HG03457 (cell line): Measurements from ENCODE around the gene COL6A5.
"Not testable (repeated sequence)": the region's sequence is repeated elsewhere in the genome, so short reads cannot be mapped to it uniquely, and the experiment has no call there.

Experiments
- ATAC-seq: cut with Tn5 transposase; IDR thresholded peaks from one replicate; pipeline ENCODE4 v1.9.1; 2021; ENCODE audit warnings: moderate number of reproducible peaks; ENCODE audit not compliant: unreplicated experiment

Gene COL6A5

GRCh38 chr3:130345487-130346079 lies at the start of gene COL6A5:
Gene COL6A5, plus strand, starts transcription at chr3:130345672. Its CDS starts 27,967 bp downstream, at chr3:130373639.
- ATAC-seq: no peak

GRCh38 chr3:130299531-130299930 lies 45.9 kb upstream of the COL6A5 start:
- ATAC-seq: no peak

DNA sequence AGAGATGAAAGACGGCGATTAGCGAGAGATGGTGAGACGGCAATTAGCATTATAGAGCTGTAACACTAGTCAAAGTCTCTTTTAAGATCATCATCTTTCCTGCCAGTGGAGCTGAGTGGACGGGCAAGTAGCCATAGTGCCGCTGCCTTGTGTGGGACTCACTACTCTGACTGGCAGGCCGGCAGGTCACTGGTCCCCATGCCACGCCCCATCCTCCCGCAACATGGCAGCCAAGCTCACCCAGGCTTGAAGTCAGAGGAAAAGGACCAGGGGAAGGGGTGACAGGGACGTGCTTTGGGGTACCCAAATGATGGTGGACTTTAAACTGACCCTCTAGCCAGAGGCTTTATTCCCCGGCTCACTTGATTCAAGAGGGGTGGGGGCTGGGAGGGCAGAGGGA lies 44.6 kb upstream of the COL6A5 start:
- ATAC-seq: no peak

DNA sequence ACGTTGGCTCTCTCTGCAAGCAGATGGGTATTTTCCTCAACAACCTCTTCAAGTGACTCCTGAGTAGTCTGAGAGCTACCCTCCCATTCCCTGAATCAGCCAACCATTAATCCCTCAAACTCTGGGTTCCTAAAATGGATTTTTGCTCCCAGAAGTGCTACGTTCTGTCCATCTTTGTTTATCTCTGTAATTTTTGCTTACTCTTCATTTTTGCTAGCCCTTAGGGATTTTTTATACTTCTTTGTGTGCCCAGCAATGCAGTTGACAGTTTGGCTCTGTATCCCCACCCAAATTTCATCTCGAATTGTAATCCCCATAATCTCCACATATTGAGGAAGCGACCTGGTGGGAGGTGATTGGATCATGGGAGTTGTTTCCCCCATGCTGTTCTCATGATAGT lies 35.4 kb upstream of the COL6A5 start:
- no peak for ATAC-seq

DNA sequence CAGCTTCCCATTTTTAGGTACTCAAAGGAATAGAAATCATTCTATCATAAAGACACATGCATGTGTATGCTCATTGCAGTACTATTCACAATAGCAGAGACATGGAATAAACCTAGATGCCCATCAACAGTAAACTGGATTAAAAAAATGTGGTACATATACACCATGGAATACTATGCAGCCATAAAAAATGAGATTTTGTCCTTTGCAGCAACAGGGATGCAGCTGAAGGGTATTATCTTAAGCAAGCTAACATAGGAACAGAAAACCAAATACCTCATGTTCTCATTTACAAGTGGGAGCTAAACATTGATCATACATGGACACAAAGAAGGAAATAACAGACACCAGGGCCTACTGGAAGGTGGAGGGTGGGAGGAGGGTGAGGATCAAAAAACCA lies 33.1 kb upstream of the COL6A5 start:
- ATAC-seq: no peak

DNA sequence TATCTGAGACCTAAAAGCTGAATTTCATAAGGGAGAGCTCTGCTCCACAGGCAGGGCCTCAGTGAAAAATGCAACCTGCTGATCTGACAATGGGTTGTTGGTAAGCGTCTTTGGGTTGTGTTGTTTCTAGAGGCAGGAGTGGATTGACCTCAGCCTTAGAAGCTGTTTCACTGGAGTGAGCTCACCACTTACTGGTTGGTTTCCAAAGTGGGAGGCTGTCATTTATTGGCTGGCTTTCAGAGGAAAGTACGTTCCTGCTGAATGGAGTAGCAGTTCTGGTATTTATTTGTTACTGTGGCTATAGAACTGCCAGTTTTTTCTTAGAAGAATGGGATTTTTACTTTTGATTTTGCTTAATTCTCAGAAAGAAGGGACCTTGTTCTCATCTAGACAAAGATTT lies 29.3 kb upstream of the COL6A5 start:
- no peak for ATAC-seq

DNA sequence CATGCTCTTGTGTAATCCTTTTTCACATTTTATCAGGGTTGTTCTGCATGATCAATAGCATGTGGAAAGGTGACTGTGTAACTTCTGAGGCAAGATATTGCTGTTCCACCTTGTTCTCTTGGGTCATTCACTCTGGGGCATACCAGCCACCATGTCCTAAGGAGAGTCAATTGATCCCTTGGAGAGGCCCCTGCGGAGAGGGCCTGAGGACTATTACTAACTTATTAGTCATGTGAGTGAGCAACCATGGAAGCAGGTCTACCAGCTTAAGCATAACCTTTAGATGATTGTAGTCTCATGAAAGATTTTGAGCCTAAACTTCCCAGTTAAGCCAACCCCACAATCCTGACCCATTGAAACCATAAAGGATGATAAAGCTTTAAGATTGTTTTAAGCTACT lies 22.0 kb upstream of the COL6A5 start:
- no peak for ATAC-seq

DNA sequence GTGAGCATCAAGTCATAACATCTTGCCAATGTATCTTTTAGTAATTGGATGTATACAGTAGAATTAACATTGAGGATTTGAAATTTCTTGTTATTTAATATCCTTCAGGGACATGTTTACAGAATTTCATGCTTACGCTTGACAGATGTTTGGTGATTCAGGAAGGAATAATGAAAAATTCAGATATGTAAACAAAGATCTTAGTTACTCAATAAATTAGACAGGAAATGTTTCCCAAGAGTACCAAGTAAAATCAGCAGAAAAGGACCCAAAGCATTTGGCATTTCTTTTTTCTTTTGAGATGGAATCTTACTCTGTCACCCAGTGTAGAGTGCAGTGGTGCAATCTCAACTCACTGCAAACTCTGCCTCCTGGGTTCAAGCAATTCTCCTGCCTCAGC lies 4.7 kb upstream of the COL6A5 start:
- ATAC-seq: no peak

DNA sequence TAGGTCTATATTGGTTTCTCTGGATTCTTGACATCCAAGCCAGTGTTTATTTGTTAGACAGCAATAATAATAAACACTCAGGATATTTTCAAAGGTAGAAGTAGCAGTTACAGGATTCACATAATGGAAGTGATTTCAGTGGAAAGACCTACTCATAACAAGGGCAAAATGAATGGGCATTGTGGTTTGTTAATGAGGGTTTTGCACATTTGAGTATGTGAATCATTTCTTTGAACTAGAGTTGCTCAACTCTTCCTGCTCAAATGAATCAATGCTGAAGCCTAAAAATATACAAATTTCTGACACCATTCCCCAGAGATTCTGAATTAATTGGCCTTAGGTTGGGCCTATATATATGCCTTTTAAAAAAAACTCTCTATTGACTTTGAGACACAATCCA lies 4.1 kb upstream of the COL6A5 start:
- ATAC-seq: no peak

DNA sequence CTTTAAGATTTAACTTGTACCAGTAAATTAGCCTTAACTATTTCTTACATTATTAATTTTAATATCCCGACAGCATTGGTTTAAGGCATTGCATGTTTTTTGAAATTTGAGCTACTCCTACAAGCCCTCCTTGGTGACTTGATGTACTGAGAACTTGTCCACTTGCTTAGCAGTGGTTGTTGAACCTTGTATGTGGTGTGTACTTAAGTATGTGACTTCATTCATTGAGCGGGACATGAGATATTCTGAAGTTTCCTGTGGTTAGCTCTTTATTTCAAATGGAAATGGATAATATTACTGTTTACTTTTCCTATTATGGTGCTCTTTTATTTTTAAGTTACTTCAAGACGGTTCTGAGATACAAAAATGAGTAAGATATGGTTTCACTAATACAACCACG lies 3.6 kb upstream of the COL6A5 start:
- ATAC-seq: no peak

DNA sequence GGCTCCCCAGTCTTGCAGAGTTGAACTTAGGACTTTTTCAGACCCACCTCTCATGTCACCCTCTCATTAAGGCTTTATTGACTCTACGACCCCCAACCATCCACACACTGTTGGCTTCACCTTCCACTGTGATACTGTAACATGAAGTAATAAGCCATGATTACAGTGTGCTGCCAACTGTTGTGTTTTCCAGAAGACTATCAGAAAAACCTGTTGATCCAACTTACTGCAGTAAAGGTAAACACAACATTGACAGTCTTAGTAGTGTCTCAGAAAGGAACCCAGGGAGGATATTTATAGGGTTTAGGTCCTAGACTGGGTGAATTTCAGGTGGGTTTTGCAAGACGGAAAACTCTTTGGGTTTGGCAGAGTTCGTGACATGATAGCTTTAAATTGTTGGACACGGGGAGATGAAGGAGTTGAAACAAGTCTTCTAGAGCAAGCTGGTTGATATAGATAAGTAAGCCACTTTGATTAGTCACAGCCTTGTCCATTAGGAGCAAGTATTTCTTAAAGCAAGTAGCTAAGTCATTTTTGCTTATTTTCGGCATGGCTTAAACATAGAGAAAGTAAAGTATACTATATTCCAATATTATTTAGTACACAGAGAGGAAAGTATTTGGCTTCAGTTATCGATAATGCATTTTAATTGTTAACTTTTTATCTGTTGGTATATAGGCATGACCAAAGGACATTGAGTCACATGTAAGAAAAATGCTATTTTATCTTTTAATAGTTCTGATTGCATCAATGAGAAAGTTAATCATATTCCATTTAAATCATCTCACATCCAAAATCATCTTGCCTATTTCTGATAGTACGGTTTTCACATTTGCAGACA lies 2.4 kb upstream of the COL6A5 start:
- no peak for ATAC-seq

DNA sequence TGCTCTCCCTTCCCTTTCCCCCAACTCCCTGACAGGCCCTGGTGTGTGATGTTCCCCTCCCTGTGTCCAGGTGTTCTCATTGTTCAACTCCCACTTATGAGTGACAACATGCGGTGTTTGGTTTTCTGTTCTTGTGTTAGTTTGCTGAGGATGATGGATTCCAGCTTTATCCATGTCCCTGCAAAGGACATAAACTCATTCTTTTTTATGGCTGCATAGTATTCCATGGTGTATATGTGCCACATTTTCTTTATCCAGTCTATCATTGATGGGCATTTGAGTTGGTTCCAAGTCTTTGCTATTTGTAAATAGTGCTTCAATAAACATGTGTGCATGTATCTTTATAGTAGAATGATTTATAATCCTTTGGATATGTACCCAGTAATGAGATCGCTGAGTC lies 2.8 kb downstream of the COL6A5 start:
- not testable (repeated sequence) for ATAC-seq

- no peak for ATAC-seq
These were observed 9.0 kb downstream of the COL6A5 start for GRCh38 chr3:130354430-130354829.

- ATAC-seq: no peak
These were observed 28.6 kb downstream of the COL6A5 start for GRCh38 chr3:130374033-130374432.

DNA sequence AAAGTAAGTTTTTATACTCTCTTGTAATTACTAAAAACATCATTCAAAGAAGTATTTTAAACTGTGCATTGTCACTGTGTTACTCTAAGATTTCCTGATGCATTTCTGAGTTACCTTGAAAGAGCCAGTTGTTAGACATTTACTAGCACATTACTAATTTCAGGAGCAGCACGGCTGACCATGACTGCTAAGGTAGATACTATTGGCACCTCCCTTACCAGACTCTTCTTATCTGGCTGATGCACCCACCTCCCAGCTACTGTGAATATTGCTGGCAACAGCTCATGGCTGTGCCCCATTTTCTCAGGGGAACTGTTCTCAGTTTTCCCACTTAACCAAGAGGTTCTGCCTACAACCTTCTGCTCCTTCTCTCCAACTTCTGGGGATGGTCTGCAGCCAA lies 29.4 kb downstream of the COL6A5 start:
- ATAC-seq: no peak

DNA sequence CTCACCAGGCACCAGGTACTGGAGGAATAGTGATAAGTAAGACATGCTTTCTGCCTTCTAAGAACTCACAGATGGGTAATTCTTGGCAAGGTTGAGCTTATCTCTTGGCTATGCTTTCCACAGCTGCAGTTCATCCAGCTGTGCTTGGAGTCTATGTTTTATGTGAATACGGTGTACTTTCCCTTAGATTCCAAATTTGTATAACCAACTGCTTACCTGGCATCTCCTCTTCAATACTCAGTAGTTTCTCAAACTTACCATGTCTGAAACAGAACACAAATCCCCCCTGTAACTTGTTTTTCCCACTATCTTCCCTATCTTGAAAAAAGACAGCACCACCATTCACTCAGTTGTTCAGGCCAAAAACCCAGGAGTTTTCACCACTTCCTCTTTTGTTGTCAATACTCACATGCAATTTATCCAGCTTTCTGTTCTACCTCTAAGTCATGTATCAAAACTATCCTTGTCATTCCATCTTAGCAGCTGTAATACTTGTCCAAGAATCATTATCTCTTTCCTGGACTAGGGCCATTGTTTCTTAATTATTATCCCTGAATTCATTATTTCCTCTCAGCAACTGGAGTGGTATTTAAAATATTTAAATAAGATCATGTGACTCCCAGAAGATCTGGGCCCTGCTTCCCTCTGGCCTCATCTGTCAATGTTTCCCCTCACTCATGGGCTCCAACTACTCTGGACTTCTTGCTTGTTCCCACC lies 32.6 kb downstream of the COL6A5 start:
- no peak for ATAC-seq

DNA sequence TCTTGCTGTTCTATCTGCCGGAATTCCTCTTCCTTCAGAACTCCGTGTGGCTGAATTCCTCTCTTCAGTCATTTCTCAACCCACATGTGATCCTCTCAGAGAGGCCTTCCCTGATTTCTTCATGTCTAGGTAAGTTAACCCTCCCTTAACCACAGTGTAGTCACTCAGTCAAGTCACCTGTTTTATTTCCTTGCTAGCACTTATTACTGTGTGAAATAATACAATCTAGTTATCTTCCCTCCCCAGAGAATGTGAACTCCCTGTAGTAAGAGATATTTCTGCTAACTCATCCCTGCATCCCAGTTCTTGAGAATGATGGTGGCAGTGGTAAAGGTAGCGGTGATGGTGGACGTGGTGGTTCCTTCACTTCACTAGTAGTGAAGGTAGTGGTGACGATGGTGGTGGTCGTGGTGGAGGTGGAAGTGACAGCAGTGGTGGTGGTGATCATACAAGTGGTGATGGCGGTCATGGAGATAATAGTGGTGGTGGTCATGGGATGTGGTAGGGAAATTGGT lies 33.3 kb downstream of the COL6A5 start:
- ATAC-seq: no peak

GRCh38 chr3:130379274-130379673 lies 33.8 kb downstream of the COL6A5 start:
- no peak for ATAC-seq

- ATAC-seq: no peak
These were observed 34.9 kb downstream of the COL6A5 start for GRCh38 chr3:130380398-130380797.

DNA sequence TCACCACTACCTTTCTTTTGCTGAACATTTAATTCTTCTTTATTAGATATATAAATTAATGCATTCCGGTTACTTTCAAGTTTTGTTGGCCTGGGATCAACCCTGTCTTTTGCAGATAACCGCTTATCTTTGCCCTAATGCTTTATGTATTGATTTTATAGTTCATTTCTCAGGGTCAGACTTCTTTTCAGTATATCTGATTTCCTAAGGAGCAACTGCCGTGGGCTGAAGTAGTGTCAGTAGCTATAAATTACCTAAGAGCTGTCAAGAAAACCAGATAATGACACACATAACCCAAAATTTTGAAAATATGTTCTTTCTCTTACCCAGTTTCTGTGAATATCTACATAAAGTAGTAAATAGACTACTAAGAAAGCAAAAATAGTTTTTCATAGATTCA lies 38.0 kb downstream of the COL6A5 start:
- no peak for ATAC-seq

GRCh38 chr3:130384476-130385025 lies 39.1 kb downstream of the COL6A5 start:
- ATAC-seq: no peak
